Colonic mucosa (tissue), 4 donors: ENCODE results near the gene FAT1. TPM values are rescaled to one million over a fixed set of nuclear protein-coding genes. Genes with fewer than 3 reads are reported as not detected.

Experiments
- DNase-seq: peaks from one replicate; pipeline ENCODE4 v3.0.0-alpha.2; 2020
- H3K27ac ChIP-seq: fragments of 200-600 bp; one replicate; pipeline ENCODE4 v1.8.0; 2021
- H3K27me3 ChIP-seq: fragments of 200-600 bp; one replicate; pipeline ENCODE4 v1.8.0; 2021
- H3K36me3 ChIP-seq: fragments of 200-600 bp; one replicate; pipeline ENCODE4 v1.8.0; 2021
- H3K4me1 ChIP-seq: fragments of 200-600 bp; one replicate; pipeline ENCODE4 v1.8.0; 2021; ENCODE audit warnings: mild to moderate bottlenecking
- H3K4me3 ChIP-seq: fragments of 200-600 bp; one replicate; pipeline ENCODE4 v1.8.0; 2021
- H3K9ac ChIP-seq, 2 donors: one replicate each; pipeline ENCODE4 v1.7.0; 2013; ENCODE audit warnings: control low read depth in 2 of 2, low read depth in 2 of 2, low read length in 2 of 2
- H3K9me3 ChIP-seq: fragments of 200-600 bp; one replicate; pipeline ENCODE4 v1.8.0; 2021
- intact Hi-C: fragments of 100-400 bp; cut with DNase I; formaldehyde crosslinking; loops from one replicate; pipeline ENCODE4 v1.14.1; 2022
- total RNA-seq, 2 donors: library from RNA; stranded (reverse); fragmentation: NEBNext Ultra II Directional in 1 of 2; extraction: Animal tissue kit (Norgen Biotek cat#: 25700) in 1 of 2; gene quantifications; one replicate each; pipeline ENCODE4 v1.2.1, GENCODE V29; 2021
- TF ChIP-seq, protein P1 (sequence below): fragments of 200-600 bp; IDR thresholded peaks from one replicate; pipeline ENCODE4 v1.8.0; 2022; ENCODE audit warnings: antibody characterized with exemption, mild to moderate bottlenecking
- donor health status: healthy.
- donor health status: DM: no; HTN: no; CAD: no.
- donor health status: DM: no; HTN: no; CAD: no.

The FAT1 gene
- total RNA-seq, 2 donors from 2014 or later: 243 to 300 TPM

DNA sequence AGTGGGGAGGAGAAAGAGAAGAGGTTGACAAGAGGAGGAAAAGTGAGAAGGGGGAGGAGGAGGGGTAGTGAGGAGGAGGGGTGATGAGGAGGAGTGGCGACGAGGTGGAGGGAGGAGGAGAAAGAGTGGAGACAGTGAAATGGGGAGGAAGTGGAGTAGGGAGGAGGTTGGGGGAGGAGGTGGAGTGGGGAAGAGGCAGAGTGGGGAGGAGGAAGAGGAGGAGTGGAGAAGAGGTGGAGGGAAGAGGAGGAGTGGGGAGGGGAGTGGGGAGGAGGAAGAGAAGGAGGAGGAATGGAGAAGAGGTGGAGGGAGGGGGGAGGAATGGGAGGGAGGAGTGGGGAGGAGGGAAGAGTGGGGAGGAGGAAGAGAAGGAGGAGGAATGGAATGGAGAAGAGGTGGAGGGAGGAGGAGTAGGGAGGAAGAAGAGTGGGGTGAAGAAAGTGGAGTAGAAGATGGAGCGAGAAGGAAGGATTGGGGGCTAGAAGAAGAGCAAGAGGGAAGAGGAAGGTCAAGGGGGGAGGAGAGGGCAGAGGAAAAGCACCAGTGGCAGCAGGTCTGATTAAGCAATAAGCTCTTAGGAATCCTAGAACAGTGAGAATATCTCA, 118.3 kb downstream of the FAT1 start:
- peaks cover 7% of the 10 kb centered on the region for H3K36me3 ChIP-seq
- no peaks in the 10 kb centered on the region for H3K9me3 ChIP-seq
- no peak overlapping the region for H3K9ac ChIP-seq
- no peak overlapping the region for H3K4me3 ChIP-seq
- H3K27ac ChIP-seq: no peak overlapping the region
- no peaks in the 10 kb centered on the region for H3K4me1 ChIP-seq
- intact Hi-C loops: no loop called here
- TF ChIP-seq, protein P1, sequence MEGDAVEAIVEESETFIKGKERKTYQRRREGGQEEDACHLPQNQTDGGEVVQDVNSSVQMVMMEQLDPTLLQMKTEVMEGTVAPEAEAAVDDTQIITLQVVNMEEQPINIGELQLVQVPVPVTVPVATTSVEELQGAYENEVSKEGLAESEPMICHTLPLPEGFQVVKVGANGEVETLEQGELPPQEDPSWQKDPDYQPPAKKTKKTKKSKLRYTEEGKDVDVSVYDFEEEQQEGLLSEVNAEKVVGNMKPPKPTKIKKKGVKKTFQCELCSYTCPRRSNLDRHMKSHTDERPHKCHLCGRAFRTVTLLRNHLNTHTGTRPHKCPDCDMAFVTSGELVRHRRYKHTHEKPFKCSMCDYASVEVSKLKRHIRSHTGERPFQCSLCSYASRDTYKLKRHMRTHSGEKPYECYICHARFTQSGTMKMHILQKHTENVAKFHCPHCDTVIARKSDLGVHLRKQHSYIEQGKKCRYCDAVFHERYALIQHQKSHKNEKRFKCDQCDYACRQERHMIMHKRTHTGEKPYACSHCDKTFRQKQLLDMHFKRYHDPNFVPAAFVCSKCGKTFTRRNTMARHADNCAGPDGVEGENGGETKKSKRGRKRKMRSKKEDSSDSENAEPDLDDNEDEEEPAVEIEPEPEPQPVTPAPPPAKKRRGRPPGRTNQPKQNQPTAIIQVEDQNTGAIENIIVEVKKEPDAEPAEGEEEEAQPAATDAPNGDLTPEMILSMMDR: no peak
- DNase-seq: no peak
- no peaks in the 10 kb centered on the region for H3K27me3 ChIP-seq

DNA sequence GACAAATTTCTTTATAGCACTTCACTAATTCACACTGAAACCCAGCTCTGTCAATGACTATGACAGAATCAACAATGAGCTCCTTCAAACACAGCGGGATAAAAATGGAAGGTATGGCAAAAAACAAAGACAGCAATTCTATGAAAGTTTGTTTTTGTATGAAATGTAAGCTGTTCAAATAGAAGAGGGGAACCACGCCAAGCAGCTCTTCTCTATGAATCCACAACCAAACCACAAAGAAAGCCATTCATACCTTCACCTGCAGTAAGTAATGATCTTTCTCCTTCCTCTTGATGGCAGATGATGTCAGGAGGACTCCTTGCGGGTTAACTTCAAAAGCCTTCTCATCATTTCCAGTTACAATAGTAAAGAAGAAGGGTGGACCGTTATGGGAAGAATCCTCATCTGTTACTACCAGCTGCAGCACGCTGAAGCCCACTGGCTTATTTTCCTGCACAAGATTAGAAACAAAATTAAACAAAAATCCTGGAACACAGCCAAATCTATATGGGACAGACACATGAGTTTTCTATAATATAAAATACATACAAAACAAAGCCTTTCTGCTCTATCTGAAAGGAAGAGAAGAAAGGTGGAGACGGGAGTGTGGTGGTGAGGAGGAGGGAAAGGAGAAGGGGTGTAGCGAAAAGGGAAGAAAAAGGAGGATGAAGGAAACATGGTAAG, 119.4 kb downstream of the FAT1 start:
- Histone ChIP-seq H3K27ac (no peak overlapping the region), H3K27me3 (no peaks in the 10 kb centered on the region), H3K36me3 (peaks cover 16% of the 10 kb centered on the region), H3K4me1 (no peaks in the 10 kb centered on the region), H3K9me3 (no peaks in the 10 kb centered on the region), H3K4me3 (no peak overlapping the region), H3K9ac (no peak overlapping the region)
- TF ChIP-seq, protein P1: no peak
- DNase-seq: no peak
- intact Hi-C loops: no loop called here

DNA sequence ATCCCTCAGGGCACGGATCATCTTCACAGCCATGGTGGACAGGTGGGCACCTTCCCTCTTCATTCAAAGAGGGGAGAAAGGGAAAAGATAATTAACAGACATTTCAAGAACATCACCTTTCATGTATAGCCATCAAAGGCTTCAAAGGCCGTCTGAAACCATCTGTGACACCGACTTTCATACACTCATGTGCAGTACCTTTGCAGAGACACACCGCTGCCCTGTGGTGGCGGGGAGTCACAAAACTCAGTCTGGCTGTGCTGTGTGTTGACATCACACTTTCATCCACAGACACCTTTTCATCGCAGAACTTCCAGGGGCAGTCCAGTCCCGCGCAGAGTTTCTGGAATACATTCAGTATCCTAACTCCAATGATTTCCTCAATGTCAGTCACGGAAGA, 120.7 kb downstream of the FAT1 start:
- Histone ChIP-seq H3K4me3 (no peak overlapping the region), H3K27ac (no peak overlapping the region), H3K36me3 (peaks cover 16% of the 10 kb centered on the region), H3K9me3 (no peaks in the 10 kb centered on the region), H3K27me3 (no peaks in the 10 kb centered on the region), H3K9ac (no peak overlapping the region), H3K4me1 (no peaks in the 10 kb centered on the region)
- TF ChIP-seq, protein P1: no peak
- DNase-seq: no peak
- intact Hi-C loops: no loop called here

DNA sequence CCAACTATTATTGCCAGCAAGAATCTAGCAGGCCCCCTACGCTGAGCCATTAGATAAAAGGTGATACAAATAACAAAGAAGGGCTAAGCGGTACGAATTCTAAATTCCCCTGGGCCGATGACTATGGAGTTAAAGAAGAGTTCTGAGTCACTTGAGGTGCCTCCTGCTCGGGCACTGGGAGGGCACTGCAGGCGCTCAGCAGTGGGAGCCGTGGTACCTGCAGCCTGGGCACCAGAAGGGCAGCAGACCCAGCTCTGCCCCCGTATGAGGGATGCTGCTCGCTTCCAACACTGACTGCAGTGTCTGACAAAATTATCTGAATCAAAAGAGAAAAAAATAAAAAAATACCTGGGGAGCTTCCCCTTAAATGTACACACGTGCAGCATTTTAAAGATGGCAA, 124.2 kb downstream of the FAT1 start:
- intact Hi-C loops: no loop called here
- Histone ChIP-seq H3K27ac (no peak overlapping the region), H3K4me1 (no peaks in the 10 kb centered on the region), H3K27me3 (no peaks in the 10 kb centered on the region), H3K9ac (no peak overlapping the region), H3K9me3 (no peaks in the 10 kb centered on the region), H3K36me3 (peaks cover 12% of the 10 kb centered on the region), H3K4me3 (no peak overlapping the region)
- no peak for DNase-seq
- TF ChIP-seq, protein P1: no peak

DNA sequence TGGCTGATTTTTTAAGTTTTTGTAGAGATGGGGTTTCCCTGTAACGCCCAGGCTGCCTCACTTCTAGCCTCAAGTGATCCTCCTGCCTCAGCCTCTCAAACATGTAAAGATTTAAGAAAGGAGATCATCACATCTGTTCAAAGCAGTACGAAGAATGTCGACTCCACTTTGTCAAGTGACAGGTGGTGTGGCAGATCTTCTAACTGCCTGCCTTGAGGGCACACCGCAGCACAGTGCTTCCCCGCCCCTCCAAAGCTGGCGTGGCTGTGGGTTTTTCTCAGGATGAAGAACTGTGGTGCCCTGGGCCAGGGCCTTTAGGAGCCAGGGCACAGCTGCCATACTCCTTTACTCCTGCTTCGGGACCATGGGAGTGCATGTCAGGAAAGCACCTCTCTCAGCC, 125.0 kb downstream of the FAT1 start:
- Histone ChIP-seq H3K36me3 (peaks cover 12% of the 10 kb centered on the region), H3K4me1 (no peaks in the 10 kb centered on the region), H3K9me3 (no peaks in the 10 kb centered on the region), H3K27ac (no peak overlapping the region), H3K27me3 (no peaks in the 10 kb centered on the region), H3K4me3 (no peak overlapping the region), H3K9ac (no peak overlapping the region)
- TF ChIP-seq, protein P1: no peak
- DNase-seq: no peak
- intact Hi-C loops: no loop called here
